Endothelial cell (in vitro differentiated cells): ENCODE results near the gene ITGA8. TPM values are rescaled to one million over a fixed set of nuclear protein-coding genes. Genes with fewer than 3 reads are reported as not detected.
"Not testable (repeated sequence)": the region's sequence is repeated elsewhere in the genome, so short reads cannot be mapped to it uniquely, and the experiment has no call there.

Experiments used
- DNase-seq: peaks from one replicate; pipeline ENCODE4 v3.0.0; 2021; ENCODE audit warnings: low spot score
- H3K27ac Mint-ChIP-seq: one replicate; pipeline ENCODE4 v1.8.0; 2021; ENCODE audit warnings: mixed read lengths, inconsistent platforms; ENCODE audit not compliant: unreplicated experiment
- H3K27me3 Mint-ChIP-seq: one replicate; pipeline ENCODE4 v1.8.0; 2021; ENCODE audit warnings: mild to moderate bottlenecking, moderate library complexity, mixed read lengths, inconsistent platforms; ENCODE audit not compliant: unreplicated experiment
- H3K36me3 Mint-ChIP-seq: one replicate; pipeline ENCODE4 v1.8.0; 2021; ENCODE audit warnings: mild to moderate bottlenecking, low read depth, mixed read lengths, inconsistent platforms; ENCODE audit not compliant: unreplicated experiment
- H3K4me1 Mint-ChIP-seq: one replicate; pipeline ENCODE4 v1.8.0; 2021; ENCODE audit warnings: mild to moderate bottlenecking, mixed read lengths, inconsistent platforms; ENCODE audit not compliant: unreplicated experiment
- H3K4me3 Mint-ChIP-seq: one replicate; pipeline ENCODE4 v1.8.0; 2021; ENCODE audit warnings: mild to moderate bottlenecking, mixed read lengths, inconsistent platforms; ENCODE audit not compliant: unreplicated experiment
- H3K9me3 Mint-ChIP-seq: one replicate; pipeline ENCODE4 v1.8.0; 2021; ENCODE audit warnings: mixed read lengths, inconsistent platforms; ENCODE audit not compliant: unreplicated experiment
- CTCF ChIP-seq: fragments of 200-600 bp; sonication (generic); IDR thresholded peaks from one replicate; pipeline ENCODE4 v1.5.0; 2021; ENCODE audit warnings: antibody characterized with exemption; ENCODE audit not compliant: unreplicated experiment
- total RNA-seq: library from RNA; stranded (reverse); fragmentation: NEBNext Ultra II Directional; extraction: Animal tissue kit (Norgen Biotek cat#: 25700); gene quantifications from one replicate; pipeline ENCODE4 v1.2.1, GENCODE V29; 2021; ENCODE audit not compliant: unreplicated experiment

Gene ITGA8
- total RNA-seq, 1 donor from 2014 or later = 0.51 TPM

- TF ChIP-seq CTCF = no peak
- no peak for DNase-seq
- Mint-ChIP-seq H3K4me3 (no peak overlapping the region), H3K4me1 (peaks cover 15% of the 10 kb centered on the region), H3K27ac (no peak overlapping the region), H3K27me3 (peaks cover 3% of the 10 kb centered on the region), H3K9me3 (no peaks in the 10 kb centered on the region), H3K36me3 (no peaks in the 10 kb centered on the region)
Measured at GRCh38 chr10:15587271-15587670, 132.5 kb downstream of the ITGA8 start.

GRCh38 chr10:15585303-15585715 lies 134.4 kb downstream of the ITGA8 start:
- peak; percentile 87 for DNase-seq
- no peak overlapping the region for H3K4me3 Mint-ChIP-seq
- peak; percentile 91 for TF ChIP-seq CTCF
- peaks cover 15% of the 10 kb centered on the region for H3K4me1 Mint-ChIP-seq
- H3K27ac Mint-ChIP-seq = no peak overlapping the region
- H3K9me3 Mint-ChIP-seq = no peaks in the 10 kb centered on the region
- peaks cover 1% of the 10 kb centered on the region for H3K27me3 Mint-ChIP-seq
- H3K36me3 Mint-ChIP-seq = no peaks in the 10 kb centered on the region

- H3K36me3 Mint-ChIP-seq, H3K9me3 Mint-ChIP-seq, H3K27ac Mint-ChIP-seq, H3K4me1 Mint-ChIP-seq, H3K27me3 Mint-ChIP-seq, DNase-seq, H3K4me3 Mint-ChIP-seq: not testable (repeated sequence)
Measured at GRCh38 chr10:15582972-15583371, 136.8 kb downstream of the ITGA8 start.

- peaks cover 1% of the 10 kb centered on the region for H3K27me3 Mint-ChIP-seq
- H3K4me3 Mint-ChIP-seq = no peak overlapping the region
- H3K9me3 Mint-ChIP-seq = no peaks in the 10 kb centered on the region
- H3K36me3 Mint-ChIP-seq = no peaks in the 10 kb centered on the region
- no peak for TF ChIP-seq CTCF
- no peak overlapping the region for H3K27ac Mint-ChIP-seq
- no peak for DNase-seq
- no peaks in the 10 kb centered on the region for H3K4me1 Mint-ChIP-seq
Measured at GRCh38 chr10:15579605-15580004, 140.1 kb downstream of the ITGA8 start.

- Mint-ChIP-seq H3K9me3 (no peaks in the 10 kb centered on the region), H3K4me3 (no peak overlapping the region), H3K27ac (no peak overlapping the region), H3K36me3 (no peaks in the 10 kb centered on the region), H3K4me1 (peaks cover 2% of the 10 kb centered on the region), H3K27me3 (no peaks in the 10 kb centered on the region)
- TF ChIP-seq CTCF = no peak
- DNase-seq = no peak
Measured at GRCh38 chr10:15572531-15573045, 147.1 kb downstream of the ITGA8 start.
